H1 (cell line): ENCODE measurements around the gene RPRD2. TPM values are rescaled to one million over a fixed set of nuclear protein-coding genes. Genes with fewer than 3 reads are reported as not detected.

ENCODE experiments used
- ASH2L ChIP-seq: fragments of 200-600, 300-600 bp; sonication (generic); IDR thresholded peaks from one replicate; pipeline ENCODE4 v1.7.1; 2017; ENCODE audit warnings: low read length
- BACH1 ChIP-seq: IDR thresholded peaks from 2 replicates; pipeline ENCODE4 v1.6.1; 2012; ENCODE audit warnings: low read length, improper control_type of control experiment
- CEBPB ChIP-seq: IDR thresholded peaks from 2 replicates; pipeline ENCODE4 v1.6.1; 2012; ENCODE audit warnings: low read depth, low read length
- HDAC2 ChIP-seq, 2 experiments: fragments of 300-600 bp in 1 of 2; sonication (generic) in 1 of 2; IDR thresholded peaks; 2 replicates each; pipeline ENCODE4 v1.6.1; 2011 to 2012; ENCODE audit warnings: low read depth in 2 of 2, low read length in 2 of 2, mild to moderate bottlenecking in 2 of 2, moderate library complexity in 2 of 2, borderline replicate concordance in 1 of 2, inconsistent platforms in 1 of 2
- KDM4A ChIP-seq: IDR thresholded peaks from one replicate; pipeline ENCODE4 v1.7.1; 2012; ENCODE audit warnings: low read depth, mild to moderate bottlenecking, moderate library complexity, low read length, inconsistent platforms; ENCODE audit not compliant: severe bottlenecking
- KDM5A ChIP-seq: fragments of 200-600 bp; IDR thresholded peaks from 2 replicates; pipeline ENCODE4 v1.7.1; 2012; ENCODE audit warnings: mild to moderate bottlenecking, low read length, inconsistent platforms, mixed read lengths
- NRF1 ChIP-seq: IDR thresholded peaks from 2 replicates; pipeline ENCODE4 v1.6.1; 2011; ENCODE audit warnings: mild to moderate bottlenecking, low read depth, low read length, improper control_type of control experiment
- SIRT6 ChIP-seq: IDR thresholded peaks from one replicate; pipeline ENCODE4 v1.7.1; 2012; ENCODE audit warnings: low read length, inconsistent platforms
- SP4 ChIP-seq: IDR thresholded peaks from 2 replicates; pipeline ENCODE4 v1.6.1; 2012; ENCODE audit warnings: low read length, inconsistent platforms
- TEAD4 ChIP-seq: IDR thresholded peaks from 2 replicates; pipeline ENCODE4 v1.6.1; 2012; ENCODE audit warnings: low read depth, low read length, inconsistent platforms, mixed read lengths
- polyA plus RNA-seq, 7 experiments: library from polyadenylated mRNA; depleted of rRNA in 3 of 7; stranded (reverse) in 5 of 7; unstranded in 2 of 7; fragments of >200 nt in 5 of 7; fragments of 200-250 nt in 2 of 7; gene quantifications; 1 replicate in 5 of 7; 2 replicates in 1 of 7; 4 replicates in 1 of 7; pipeline versions ENCODE4 v1.2.1 to v1.2.3, GENCODE V29; 2011 to 2013; ENCODE audit warnings: missing spikeins in 2 of 7, mixed read lengths in 2 of 7
- total RNA-seq: library from RNA; stranded (reverse); fragmentation: NEBNext Ultra II Directional; extraction: Animal tissue kit (Norgen Biotek cat#: 25700); gene quantifications from 2 replicates; pipeline ENCODE4 v1.2.1, GENCODE V29; 2021

The RPRD2 gene
- total and polyA plus RNA-seq, 2 of the 8 experiments (the other 6 are each of a cell fraction or from before 2014, with no cell fraction given), result 14.4 to 32.4 TPM

DNA sequence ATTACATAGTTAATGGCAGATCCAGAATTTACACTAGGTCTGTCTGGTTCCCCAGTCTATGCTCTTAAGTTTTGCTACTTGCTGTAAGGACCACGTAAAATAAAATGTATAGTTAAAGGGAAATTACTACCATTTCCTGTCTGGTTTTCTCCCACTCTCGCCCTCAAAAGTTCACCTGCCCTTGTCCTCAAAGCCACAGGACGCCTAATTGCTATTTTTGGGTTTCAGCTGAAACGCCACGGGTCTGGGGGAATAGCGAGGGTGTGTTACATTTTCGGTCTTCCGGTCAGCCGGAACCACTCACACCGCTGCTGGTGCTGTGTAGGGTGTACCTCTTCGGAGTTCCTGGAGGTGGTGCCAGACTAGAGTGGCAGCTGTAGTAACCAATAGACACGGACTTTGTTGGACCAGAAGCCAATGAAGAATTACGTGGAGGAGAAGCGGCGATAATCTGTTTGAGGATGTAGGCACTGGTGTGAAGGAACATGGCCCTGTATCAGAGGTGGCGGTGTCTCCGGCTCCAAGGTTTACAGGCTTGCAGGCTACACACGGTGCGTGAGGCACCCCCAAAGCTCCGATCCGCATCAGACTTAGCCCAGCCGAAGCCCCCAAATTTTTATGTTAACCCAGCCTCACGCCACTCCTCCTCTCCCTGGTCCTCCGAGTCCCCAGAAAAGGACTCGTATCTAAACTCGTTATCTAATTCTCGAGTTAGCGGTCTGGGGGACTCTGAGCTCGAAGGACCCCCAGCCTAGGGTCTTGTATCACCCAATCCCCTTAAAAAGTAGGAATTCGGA, 123.2 kb downstream of the RPRD2 start, which contains the start of gene TARS2 (continued):
- TF ChIP-seq NRF1, result no peak
- TF ChIP-seq HDAC2 (IDR thresholded peaks at IDR 0.05; ENCODE audit: borderline replicate concordance in 1 of 2, low read depth in 2 of 2, low read length in 2 of 2), result 0 out of 4 replicates have a peak, but pooled peaks of 1 of the 2 experiments have one; percentile 24
- peak; percentile 87 for TF ChIP-seq SP4
- peak; percentile 96 for TF ChIP-seq ASH2L
- no peak for TF ChIP-seq SIRT6
- no peak; the same call in 1 of the 2 replicates for TF ChIP-seq CEBPB
- TF ChIP-seq KDM5A, result peak; percentile 80
- TF ChIP-seq BACH1, result no peak
- TF ChIP-seq KDM4A, result peak; percentile 27
- TF ChIP-seq TEAD4, result 0 out of 2 replicates have a peak, but pooled peaks have one; percentile 50
